Activated T-helper 2 cell treated with anti-CD3 and anti-CD28 coated beads, Interferon-gamma antibody, Interleukin-2, Interleukin-4, amounts not matched to agents 10 μg/mL and 5 μg/mL and 100 μg/mL, durations not matched to agents 14 hours and 24 hours and 36 hours (primary cell): ENCODE measurements around the gene FANK1. TPM values are rescaled to one million over a fixed set of nuclear protein-coding genes. Genes with fewer than 3 reads are reported as not detected.
"Not testable (repeated sequence)": the region's sequence is repeated elsewhere in the genome, so short reads cannot be mapped to it uniquely, and the experiment has no call there.

Source experiments
- DNase-seq: peaks from one replicate; pipeline ENCODE4 v3.0.0; 2021; ENCODE audit warnings: low spot score
- H3K27ac Mint-ChIP-seq: one replicate; pipeline ENCODE4 v1.8.0; 2021; ENCODE audit warnings: mixed read lengths
- H3K27me3 Mint-ChIP-seq: one replicate; pipeline ENCODE4 v1.8.0; 2021; ENCODE audit warnings: low read depth, mixed read lengths
- H3K36me3 Mint-ChIP-seq: one replicate; pipeline ENCODE4 v1.8.0; 2021; ENCODE audit warnings: low read depth, mixed read lengths
- H3K4me1 Mint-ChIP-seq: one replicate; pipeline ENCODE4 v1.8.0; 2021; ENCODE audit warnings: low read depth, mixed read lengths
- H3K4me3 Mint-ChIP-seq: one replicate; pipeline ENCODE4 v1.8.0; 2021; ENCODE audit warnings: low read depth, mild to moderate bottlenecking, moderate library complexity, mixed read lengths
- H3K9me3 Mint-ChIP-seq: one replicate; pipeline ENCODE4 v1.8.0; 2021; ENCODE audit warnings: mixed read lengths
- intact Hi-C: fragments of 100-400 bp; cut with micrococcal nuclease; formaldehyde crosslinking; loops from one replicate; pipeline ENCODE4 v1.15.1; 2023
- total RNA-seq: library from RNA; stranded (reverse); gene quantifications from 2 replicates; pipeline ENCODE4 v1.2.3, GENCODE V29; 2022

Gene FANK1
- total RNA-seq, 1 donor from 2014 or later, result not detected

DNA sequence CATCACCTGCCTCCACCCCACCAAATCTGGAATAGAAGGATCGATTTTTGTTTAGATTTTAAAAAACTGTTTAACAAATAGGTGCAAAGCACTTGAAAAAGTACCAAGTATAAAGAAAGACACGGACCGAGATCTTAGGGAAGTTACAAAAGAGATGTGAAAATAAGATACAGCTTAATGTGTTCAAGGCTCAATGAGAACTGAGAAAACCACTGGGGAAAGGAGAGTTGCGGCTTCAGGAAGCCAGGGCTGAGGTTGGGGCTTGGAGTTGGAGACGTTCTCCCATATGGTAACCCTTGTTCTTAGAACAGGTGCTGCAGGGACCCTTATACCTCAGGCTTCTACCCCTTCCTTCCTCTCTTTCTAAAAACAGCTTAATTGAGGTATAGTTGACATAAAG, 140.2 kb downstream of the FANK1 start:
- no peaks in the 10 kb centered on the region for H3K36me3 Mint-ChIP-seq
- H3K27me3 Mint-ChIP-seq, result no peaks in the 10 kb centered on the region
- H3K4me3 Mint-ChIP-seq, result no peak overlapping the region
- H3K4me1 Mint-ChIP-seq, result no peaks in the 10 kb centered on the region
- intact Hi-C loops, result no loop called here
- peaks cover 4% of the 10 kb centered on the region for H3K9me3 Mint-ChIP-seq
- no peak for DNase-seq
- H3K27ac Mint-ChIP-seq, result no peak overlapping the region

DNA sequence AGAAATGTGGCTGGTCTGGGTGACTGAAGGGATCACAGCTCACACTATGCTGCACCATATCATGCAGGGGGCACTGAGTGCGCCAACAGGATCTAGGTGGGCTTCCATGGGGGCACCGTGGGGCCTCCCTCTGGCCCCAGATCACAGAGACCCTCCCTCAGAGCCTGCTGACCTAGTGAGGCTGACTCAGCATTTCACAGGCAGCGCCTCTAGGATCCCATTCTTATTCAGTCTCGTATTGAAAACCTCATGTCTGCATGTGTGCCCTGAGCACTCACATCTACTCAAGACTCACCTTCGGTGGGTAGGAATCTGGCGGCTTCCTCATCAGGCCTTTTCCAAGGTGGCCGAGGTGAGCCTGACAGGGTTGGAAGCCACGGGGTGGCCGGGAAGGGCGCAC, 141.6 kb downstream of the FANK1 start:
- H3K27ac Mint-ChIP-seq, result no peak overlapping the region
- H3K27me3 Mint-ChIP-seq, result no peaks in the 10 kb centered on the region
- peaks cover 4% of the 10 kb centered on the region for H3K9me3 Mint-ChIP-seq
- intact Hi-C loops, result no loop called here
- no peaks in the 10 kb centered on the region for H3K36me3 Mint-ChIP-seq
- H3K4me3 Mint-ChIP-seq, result no peak overlapping the region
- DNase-seq, result no peak
- peaks cover 4% of the 10 kb centered on the region for H3K4me1 Mint-ChIP-seq

DNA sequence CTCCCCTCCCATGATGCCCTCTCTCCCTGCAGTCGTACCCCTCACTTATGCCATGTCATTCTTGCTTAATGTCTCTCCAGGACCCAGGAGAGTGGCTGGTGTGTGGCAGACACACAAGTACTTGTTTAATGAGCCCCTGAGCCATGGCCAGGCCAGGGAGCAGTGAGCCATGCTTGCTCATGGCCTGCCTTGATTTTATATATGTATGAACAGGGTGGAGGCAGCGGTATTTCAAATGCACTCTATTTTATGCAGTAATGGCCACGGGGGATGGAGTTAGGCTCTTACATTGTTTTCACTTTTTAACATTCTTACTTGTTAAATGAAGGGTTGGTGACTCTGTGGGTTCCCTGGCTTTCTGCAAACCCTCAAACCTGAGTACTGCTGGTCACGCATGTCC, 144.8 kb downstream of the FANK1 start:
- no peak overlapping the region for H3K27ac Mint-ChIP-seq
- H3K36me3 Mint-ChIP-seq, result no peaks in the 10 kb centered on the region

DNA sequence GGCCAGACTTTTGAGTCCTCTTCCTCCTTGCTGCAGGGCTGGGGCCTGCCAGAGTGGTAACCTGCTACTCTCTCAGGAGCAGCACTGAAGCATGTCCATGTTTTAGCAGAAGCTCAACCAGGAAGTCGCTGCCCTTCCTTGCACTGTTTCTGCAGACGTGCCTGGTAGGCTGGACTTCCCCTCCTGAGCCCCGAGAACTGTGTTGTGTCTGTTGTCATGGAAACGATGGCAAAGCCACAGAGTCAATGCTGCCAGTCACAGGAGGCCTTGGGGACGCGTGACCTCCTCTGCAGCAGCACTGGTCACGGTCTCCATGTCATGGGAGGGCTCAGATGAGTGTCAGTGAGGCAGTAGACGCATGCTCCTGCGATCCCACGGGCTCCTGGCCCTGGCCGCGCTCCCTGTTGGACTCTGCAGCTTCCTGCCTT, 145.5 kb downstream of the FANK1 start:
- intact Hi-C loops, result no loop called here
- Mint-ChIP-seq H3K4me1 (peaks cover 4% of the 10 kb centered on the region), H3K27me3 (no peaks in the 10 kb centered on the region), H3K4me3 (no peak overlapping the region), H3K27ac (peak overlapping the region; percentile 67), H3K9me3 (no peaks in the 10 kb centered on the region), H3K36me3 (no peaks in the 10 kb centered on the region)
- DNase-seq, result peak; percentile 65

More for the DNA sequence above, 144.8 kb downstream of the FANK1 start:
- no peak for DNase-seq
- Mint-ChIP-seq H3K9me3 (no peaks in the 10 kb centered on the region), H3K27me3 (no peaks in the 10 kb centered on the region), H3K4me1 (peaks cover 4% of the 10 kb centered on the region), H3K4me3 (no peak overlapping the region)
- intact Hi-C loops, result no loop called here

DNA sequence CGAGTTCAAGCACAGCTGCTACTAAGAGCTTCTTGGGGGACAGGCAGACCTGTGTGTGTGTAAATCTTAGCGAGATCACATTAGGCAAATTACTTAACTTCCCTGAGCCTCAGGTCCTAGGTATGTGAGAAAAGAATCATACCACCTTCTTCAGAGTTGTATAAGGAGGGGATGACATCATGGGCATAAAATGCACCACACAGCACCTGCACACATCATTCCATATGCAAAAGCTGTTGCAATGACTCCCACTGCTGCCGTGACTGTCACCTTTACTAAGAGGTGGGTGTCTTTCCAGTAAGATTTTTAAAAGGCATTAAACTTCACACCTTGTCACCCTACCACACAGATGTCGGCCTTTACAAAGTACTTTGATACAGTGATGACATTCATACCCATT, 146.0 kb downstream of the FANK1 start:
- Mint-ChIP-seq H3K4me1 (peaks cover 4% of the 10 kb centered on the region), H3K9me3 (no peaks in the 10 kb centered on the region), H3K36me3 (no peaks in the 10 kb centered on the region), H3K4me3 (no peak overlapping the region), H3K27ac (peak overlapping the region; percentile 67), H3K27me3 (no peaks in the 10 kb centered on the region)
- no peak for DNase-seq
- intact Hi-C loops, result no loop called here

DNA sequence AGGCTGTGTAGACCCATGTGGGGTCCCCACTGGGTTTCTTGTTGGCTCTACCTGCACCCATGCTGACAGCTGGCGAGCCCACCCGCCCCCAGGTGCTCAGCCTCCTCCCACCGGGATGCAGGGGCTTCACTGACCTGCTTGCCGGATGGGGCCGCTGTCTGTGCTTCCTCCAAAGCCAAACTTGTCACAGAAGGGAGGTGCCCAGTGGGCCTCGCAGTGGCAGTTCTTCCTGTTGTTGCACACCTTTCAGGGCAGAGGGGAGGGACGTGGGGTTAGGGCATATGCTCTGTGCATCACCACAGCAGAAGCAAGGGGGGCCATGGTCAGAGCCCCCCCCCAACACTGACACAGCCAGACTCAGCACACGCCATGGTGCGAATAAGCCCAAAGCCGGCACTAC, 146.5 kb downstream of the FANK1 start:
- intact Hi-C loops, result no loop called here
- Mint-ChIP-seq H3K27me3 (no peaks in the 10 kb centered on the region), H3K9me3 (no peaks in the 10 kb centered on the region), H3K4me3 (no peak overlapping the region), H3K36me3 (no peaks in the 10 kb centered on the region), H3K4me1 (peaks cover 4% of the 10 kb centered on the region), H3K27ac (no peak overlapping the region)
- no peak for DNase-seq

DNA sequence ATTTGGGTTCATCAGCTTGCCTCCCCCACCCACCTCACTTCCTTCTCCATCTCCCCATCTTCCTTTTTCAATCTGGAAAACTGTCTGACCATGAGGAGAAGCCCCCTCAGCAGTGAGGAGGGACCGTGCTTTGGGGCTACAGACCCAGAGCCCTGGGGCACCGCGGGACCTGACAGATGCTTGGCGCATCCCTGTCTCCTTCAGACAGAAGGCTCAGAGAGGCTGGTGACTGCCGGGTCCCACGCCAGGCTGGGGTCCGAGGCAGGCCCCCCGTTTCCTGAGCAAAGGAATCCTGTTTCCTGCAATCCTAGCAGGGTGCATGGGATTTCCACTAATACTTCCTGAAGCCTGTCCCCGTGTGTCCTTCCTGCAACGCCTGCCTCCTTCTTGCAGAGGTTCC, 147.0 kb downstream of the FANK1 start:
- H3K36me3 Mint-ChIP-seq, result no peaks in the 10 kb centered on the region
- intact Hi-C loops, result no loop called here
- no peak overlapping the region for H3K27ac Mint-ChIP-seq
- no peak overlapping the region for H3K4me3 Mint-ChIP-seq
- peaks cover 4% of the 10 kb centered on the region for H3K4me1 Mint-ChIP-seq
- no peaks in the 10 kb centered on the region for H3K9me3 Mint-ChIP-seq
- no peak for DNase-seq
- no peaks in the 10 kb centered on the region for H3K27me3 Mint-ChIP-seq

DNA sequence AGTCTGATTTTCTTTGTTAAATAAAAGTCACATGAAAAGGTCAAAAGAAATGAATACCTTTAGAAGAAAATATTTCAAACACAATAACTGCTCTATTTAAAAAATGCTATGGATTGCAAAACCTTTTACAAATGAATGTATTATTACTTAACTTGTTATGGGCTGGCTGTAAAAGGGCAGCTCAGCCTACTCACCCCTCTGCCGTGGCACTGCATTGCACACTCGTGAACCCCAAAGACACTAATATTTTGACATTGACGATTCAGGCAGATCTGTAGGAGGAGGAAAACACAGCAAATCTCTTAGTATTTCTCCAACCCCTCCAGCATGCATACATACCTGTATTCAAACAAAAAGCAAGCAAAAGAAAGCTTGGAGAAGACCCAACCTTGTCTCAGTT, 149.5 kb downstream of the FANK1 start:
- H3K4me1 Mint-ChIP-seq, result peaks cover 4% of the 10 kb centered on the region
- DNase-seq, result no peak
- no peak overlapping the region for H3K4me3 Mint-ChIP-seq
- H3K27ac Mint-ChIP-seq, result no peak overlapping the region
- no peaks in the 10 kb centered on the region for H3K36me3 Mint-ChIP-seq
- intact Hi-C loops, result no loop called here
- no peaks in the 10 kb centered on the region for H3K27me3 Mint-ChIP-seq
- no peaks in the 10 kb centered on the region for H3K9me3 Mint-ChIP-seq

DNA sequence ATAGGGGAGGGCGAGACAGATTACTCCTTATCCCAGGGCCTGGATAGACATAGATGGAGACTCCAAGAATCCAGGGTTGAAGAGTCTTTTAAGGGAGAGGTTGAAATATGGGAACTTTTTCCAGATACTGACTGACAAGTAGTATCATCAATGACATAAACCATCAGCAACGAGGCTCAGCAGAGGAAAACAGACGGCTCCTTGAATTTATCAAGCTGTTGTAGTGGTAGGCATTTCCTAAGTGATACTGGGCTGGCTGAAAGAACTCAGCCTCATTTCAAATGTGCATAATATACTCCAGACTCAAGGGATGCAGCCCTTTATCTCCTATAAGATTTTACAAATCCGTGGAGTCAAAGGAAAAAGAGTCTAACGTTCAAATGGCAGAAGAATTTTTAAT, 150.5 kb downstream of the FANK1 start:
- no peaks in the 10 kb centered on the region for H3K27me3 Mint-ChIP-seq
- no peak overlapping the region for H3K4me3 Mint-ChIP-seq
- H3K4me1 Mint-ChIP-seq, result peaks cover 4% of the 10 kb centered on the region
- H3K9me3 Mint-ChIP-seq, result no peaks in the 10 kb centered on the region
- no peak for DNase-seq
- H3K36me3 Mint-ChIP-seq, result no peaks in the 10 kb centered on the region
- H3K27ac Mint-ChIP-seq, result no peak overlapping the region
- intact Hi-C loops, result no loop called here

DNA sequence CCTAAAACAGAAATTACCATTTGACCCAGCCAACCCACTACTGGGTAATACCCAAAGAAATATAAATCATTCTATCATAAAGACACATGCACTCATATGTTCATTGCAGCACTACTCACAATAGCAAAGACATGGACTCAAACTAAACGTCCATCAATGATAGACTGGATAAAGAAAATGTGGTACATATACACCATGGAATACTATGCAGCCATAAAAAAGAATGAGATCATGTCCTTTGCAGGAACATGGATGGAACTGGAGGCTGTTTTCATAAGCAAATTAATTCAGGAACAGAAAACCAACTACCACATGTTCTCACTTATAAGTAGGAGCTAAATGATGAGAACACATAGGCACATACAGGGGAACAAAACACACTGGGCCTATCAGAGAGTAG, 151.4 kb downstream of the FANK1 start:
- H3K36me3 Mint-ChIP-seq, H3K4me3 Mint-ChIP-seq, H3K4me1 Mint-ChIP-seq, intact Hi-C loops, DNase-seq, H3K27ac Mint-ChIP-seq, H3K9me3 Mint-ChIP-seq, H3K27me3 Mint-ChIP-seq: not testable (repeated sequence)

DNA sequence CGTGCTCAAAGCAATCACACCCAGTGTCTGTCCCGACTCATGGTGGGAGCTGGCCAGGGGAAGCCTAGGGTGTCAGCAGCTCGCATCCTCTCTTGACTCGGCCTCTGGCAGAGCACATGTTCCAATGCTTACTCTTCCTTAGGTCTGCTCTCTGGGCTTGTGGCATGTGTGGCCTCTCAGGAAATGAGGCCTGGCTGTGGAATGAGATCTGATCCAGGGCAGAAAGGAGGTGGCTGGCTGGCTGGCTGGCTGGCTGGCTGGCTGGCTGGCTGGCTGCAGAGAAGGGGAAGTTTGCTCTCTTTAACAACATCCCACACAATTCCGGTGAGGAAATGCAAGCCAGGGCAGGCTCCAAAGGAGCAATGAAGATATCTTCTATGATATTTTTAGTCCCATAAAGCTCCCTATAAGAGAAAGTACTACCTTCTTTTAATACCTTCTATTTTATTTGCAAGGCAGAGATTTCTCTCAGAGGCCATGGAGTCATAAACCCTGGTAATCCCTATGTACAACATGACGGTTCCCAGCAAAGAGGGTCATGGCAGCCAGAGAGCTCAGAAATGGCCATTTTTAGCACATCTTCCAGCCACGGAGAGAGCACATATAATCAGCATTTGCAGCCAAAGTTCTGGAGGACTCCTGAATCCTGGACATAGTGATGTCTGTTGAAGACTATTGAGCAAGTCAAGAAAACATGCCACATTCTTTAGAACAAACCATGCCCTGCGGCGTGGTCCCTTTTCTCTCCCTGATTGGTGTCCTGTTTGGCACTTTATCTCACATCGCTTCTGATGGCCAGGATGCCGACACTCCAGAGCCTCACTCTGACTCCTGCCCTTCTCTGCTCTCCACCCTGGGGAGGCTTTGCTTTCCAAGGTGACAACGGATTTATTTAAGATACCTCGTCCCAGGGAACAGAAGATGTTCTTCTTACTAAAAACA, 153.7 kb downstream of the FANK1 start:
- H3K4me1 Mint-ChIP-seq, result no peaks in the 10 kb centered on the region
- H3K9me3 Mint-ChIP-seq, result no peaks in the 10 kb centered on the region
- H3K27me3 Mint-ChIP-seq, result no peaks in the 10 kb centered on the region
- no peak for DNase-seq
- H3K27ac Mint-ChIP-seq, result no peak overlapping the region
- no peak overlapping the region for H3K4me3 Mint-ChIP-seq
- intact Hi-C loops, result no loop called here
- H3K36me3 Mint-ChIP-seq, result no peaks in the 10 kb centered on the region

DNA sequence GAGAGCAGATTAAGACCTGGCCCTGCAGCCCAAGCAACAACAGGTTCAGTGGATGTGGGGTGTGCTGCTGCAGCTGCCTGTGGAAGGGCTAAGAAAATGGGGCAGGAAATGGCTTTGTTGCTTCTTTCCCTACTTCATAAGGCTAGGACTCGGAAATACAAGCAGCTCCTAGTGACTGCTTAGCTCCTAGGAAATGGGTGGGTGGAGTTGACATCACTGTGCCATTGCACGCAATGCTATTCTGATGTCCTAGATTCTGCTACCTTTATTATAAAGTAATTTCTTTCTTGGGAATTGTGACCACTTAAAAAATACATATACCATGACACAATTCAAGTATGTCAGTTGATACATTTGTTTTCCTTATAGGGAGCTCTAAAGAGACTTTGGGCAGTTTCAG, 155.8 kb downstream of the FANK1 start:
- Mint-ChIP-seq H3K27ac (no peak overlapping the region), H3K9me3 (no peaks in the 10 kb centered on the region), H3K36me3 (no peaks in the 10 kb centered on the region), H3K4me1 (no peaks in the 10 kb centered on the region), H3K27me3 (no peaks in the 10 kb centered on the region), H3K4me3 (no peak overlapping the region)
- DNase-seq, result no peak
- intact Hi-C loops, result no loop called here

DNA sequence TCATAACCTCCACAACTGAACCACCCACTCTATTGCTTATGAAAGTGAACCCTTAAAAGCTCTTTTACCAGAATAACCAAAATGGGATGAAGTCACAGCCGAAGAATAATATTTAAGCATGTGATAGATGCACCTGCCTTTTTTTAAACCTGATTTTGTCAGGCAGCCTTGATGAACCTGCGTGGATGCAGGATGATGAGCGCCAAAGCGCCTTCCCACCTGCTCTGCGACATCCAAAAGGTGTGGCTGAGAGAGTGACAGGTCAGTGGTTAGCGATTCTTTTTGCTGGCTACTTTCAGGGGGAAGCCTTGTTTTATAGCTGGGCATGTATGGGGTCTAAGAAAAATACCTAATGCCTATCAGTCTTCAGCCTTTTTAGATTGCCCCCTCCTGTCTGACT, 157.8 kb downstream of the FANK1 start:
- H3K9me3 Mint-ChIP-seq, result no peaks in the 10 kb centered on the region
- H3K4me3 Mint-ChIP-seq, result no peak overlapping the region
- DNase-seq, result no peak
- no peaks in the 10 kb centered on the region for H3K36me3 Mint-ChIP-seq
- no peaks in the 10 kb centered on the region for H3K27me3 Mint-ChIP-seq
- no peaks in the 10 kb centered on the region for H3K4me1 Mint-ChIP-seq
- intact Hi-C loops, result no loop called here
- H3K27ac Mint-ChIP-seq, result no peak overlapping the region
